RPMI7951 (cell line): ENCODE data around the gene TBKBP1. TPM values are rescaled to one million over a fixed set of nuclear protein-coding genes. Genes with fewer than 3 reads are reported as not detected.

Experiments used
- total RNA-seq: library from RNA; depleted of rRNA; stranded (reverse); fragments of >200 nt; shearing (Covaris generic); gene quantifications from 2 replicates; pipeline ENCODE4 v1.2.3, GENCODE V29; 2014; rRNA removed

Gene TBKBP1
- total RNA-seq, 1 experiment from 2014 or later = 0.48 TPM

Other genes starting within 250 kb of the TBKBP1 start
- 29.1 and 36.6 TPM in 2 replicates for gene NPEPPS, start 163.1 kb upstream of the TBKBP1 start, total RNA-seq
- gene KPNB1, start 44.2 kb upstream of the TBKBP1 start, total RNA-seq = 237 and 268 TPM in 2 replicates
- gene TBX21, start 39.1 kb downstream of the TBKBP1 start, total RNA-seq = not detected in 2 replicates
- gene OSBPL7, start 127.6 kb downstream of the TBKBP1 start, total RNA-seq = 2.6 and 3.4 TPM in 2 replicates
- 30.4 and 35.8 TPM in 2 replicates for gene MRPL10, start 137.4 kb downstream of the TBKBP1 start, total RNA-seq
- 0.10 TPM in 1 of 2 replicates, not detected in the other for gene LRRC46, start 137.5 kb downstream of the TBKBP1 start, total RNA-seq
- 17.8 and 18.4 TPM in 2 replicates for gene SCRN2, start 147.1 kb downstream of the TBKBP1 start, total RNA-seq
- gene SP6, start 157.0 kb downstream of the TBKBP1 start, total RNA-seq = not detected in 2 replicates
- gene SP2, start 202.1 kb downstream of the TBKBP1 start, total RNA-seq = 0.98 and 1.6 TPM in 2 replicates
- 20.7 and 26.9 TPM in 2 replicates for gene PNPO, start 247.4 kb downstream of the TBKBP1 start, total RNA-seq